ENCODE measurements around the gene MRPL37. TPM values are rescaled to one million over a fixed set of nuclear protein-coding genes. Genes with fewer than 3 reads are reported as not detected.
"Not testable (repeated sequence)": the region's sequence is repeated elsewhere in the genome, so short reads cannot be mapped to it uniquely, and the experiment has no call there.

MRPL37 gene
- total RNA-seq, 2 experiments from 2014 or later = 88.0 to 91.9 TPM

GRCh38 chr1:54225986-54226559 lies 26.1 kb downstream of the MRPL37 start:
- Mint-ChIP-seq H3K27ac (no peak overlapping the region), H3K27me3 (no peaks in the 10 kb centered on the region), H3K4me3 (no peak overlapping the region), H3K36me3 (ENCODE audit: low read depth) (peaks cover 54% of the 10 kb centered on the region), H3K4me1 (peaks cover 46% of the 10 kb centered on the region), H3K9me3 (no peaks in the 10 kb centered on the region)
- DNase-seq = no peak
- POLR2A ChIA-PET = interaction anchor here (4.0 kb wide), 1 partner anchor 26 kb away, joined by 21 read pairs; the partner anchor contains the start of genes CYB5RL and MRPL37
- CTCF ChIA-PET = interaction anchor here (0.7 kb wide), 1 partner anchor 62 kb away, joined by 3 read pairs; no protein-coding TSS in a partner anchor

DNA sequence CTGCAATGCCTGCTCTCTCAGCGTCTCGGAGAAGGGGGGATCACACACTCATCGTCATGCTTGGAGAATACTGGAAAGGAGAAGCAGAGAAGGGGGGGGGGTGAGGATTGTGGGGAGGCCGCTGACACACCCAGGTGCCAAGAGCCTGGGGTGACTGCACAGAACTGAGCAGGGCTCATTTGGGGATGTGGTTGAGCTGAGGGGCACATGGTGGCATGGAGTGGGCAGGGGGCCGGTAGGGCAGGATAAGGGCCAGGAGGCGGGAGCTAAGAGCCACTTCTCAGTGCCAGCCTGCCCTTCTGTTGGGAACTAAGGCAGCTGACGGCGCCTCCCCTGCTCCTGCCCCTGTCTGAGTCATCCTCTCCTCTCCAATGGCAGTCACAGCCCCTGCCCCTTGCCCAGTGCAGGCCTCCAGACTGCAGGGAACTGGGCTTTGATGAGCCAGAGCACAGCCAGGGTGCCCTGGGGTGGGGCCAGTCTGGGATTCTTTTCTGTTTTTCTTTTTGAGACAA lies 27.2 kb downstream of the MRPL37 start:
- H3K36me3 Mint-ChIP-seq (ENCODE audit: low read depth) = peaks cover 49% of the 10 kb centered on the region
- H3K27ac Mint-ChIP-seq = peak overlapping the region; percentile 35
- CTCF ChIA-PET = no interaction called here
- POLR2A ChIA-PET = interaction anchor here (1.6 to 4.0 kb wide), 2 partner anchors 24 to 27 kb away, joined by 4 to 21 read pairs; partner anchors contain the start of genes CYB5RL and MRPL37
- H3K4me3 Mint-ChIP-seq = no peak overlapping the region
- DNase-seq = no peak
- no peaks in the 10 kb centered on the region for H3K27me3 Mint-ChIP-seq
- H3K4me1 Mint-ChIP-seq = peaks cover 51% of the 10 kb centered on the region
- no peaks in the 10 kb centered on the region for H3K9me3 Mint-ChIP-seq

DNA sequence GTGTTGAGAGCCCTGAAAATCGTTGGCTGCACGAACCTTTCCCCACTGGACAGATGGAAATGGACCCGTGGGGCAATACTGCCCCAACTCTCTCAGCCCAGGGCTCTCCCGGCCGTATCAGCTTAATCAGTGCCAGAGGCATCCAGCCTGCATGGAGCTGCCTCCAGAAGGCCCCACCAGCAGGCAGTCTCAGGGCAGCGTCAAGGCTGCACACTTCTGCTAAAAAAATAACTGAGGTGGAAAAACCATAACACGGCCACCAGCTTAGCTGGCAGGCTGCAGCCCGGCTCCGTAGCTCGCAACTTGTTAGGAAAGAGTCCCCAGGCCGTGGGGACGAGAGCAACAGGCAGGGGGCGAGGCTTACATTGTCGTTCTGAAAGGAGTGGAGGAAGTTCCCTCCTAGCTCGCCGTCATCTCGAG lies 27.9 kb downstream of the MRPL37 start:
- no peaks in the 10 kb centered on the region for H3K27me3 Mint-ChIP-seq
- no peak overlapping the region for H3K4me3 Mint-ChIP-seq
- H3K9me3 Mint-ChIP-seq = no peaks in the 10 kb centered on the region
- H3K4me1 Mint-ChIP-seq = peaks cover 51% of the 10 kb centered on the region
- no peak for DNase-seq
- ChIA-PET CTCF (interaction anchor here (1.2 kb wide), 1 partner anchor 46 kb away, joined by 4 read pairs; no protein-coding TSS in a partner anchor), POLR2A (interaction anchor here (1.6 to 4.0 kb wide), 3 partner anchors 25 to 174 kb away, joined by 4 to 21 read pairs (median 4); partner anchors contain the start of genes CYB5RL, MRPL37, TCEANC2 and TMEM59)
- peaks cover 46% of the 10 kb centered on the region for H3K36me3 Mint-ChIP-seq (ENCODE audit: low read depth)
- H3K27ac Mint-ChIP-seq = peak overlapping the region; percentile 8

GRCh38 chr1:54228638-54229079 lies 28.7 kb downstream of the MRPL37 start:
- Mint-ChIP-seq H3K9me3 (no peaks in the 10 kb centered on the region), H3K4me1 (peaks cover 51% of the 10 kb centered on the region), H3K4me3 (no peak overlapping the region), H3K36me3 (ENCODE audit: low read depth) (peaks cover 45% of the 10 kb centered on the region), H3K27me3 (no peaks in the 10 kb centered on the region), H3K27ac (no peak overlapping the region)
- CTCF ChIA-PET = interaction anchor here (1.2 kb wide), 1 partner anchor 47 kb away, joined by 4 read pairs; no protein-coding TSS in a partner anchor
- DNase-seq = no peak
- POLR2A ChIA-PET = interaction anchor here (0.9 to 4.0 kb wide), 5 partner anchors 26 to 175 kb away, joined by 3 to 21 read pairs (median 4); partner anchors contain the start of genes CYB5RL, MRPL37, TCEANC2 and TMEM59

- Mint-ChIP-seq H3K9me3 (no peaks in the 10 kb centered on the region), H3K36me3 (ENCODE audit: low read depth) (peaks cover 42% of the 10 kb centered on the region), H3K4me3 (peak overlapping the region; percentile 73), H3K27me3 (no peaks in the 10 kb centered on the region), H3K27ac (peak overlapping the region; percentile 75), H3K4me1 (peaks cover 53% of the 10 kb centered on the region)
- POLR2A ChIA-PET = interaction anchor here (1.1 to 4.0 kb wide), 5 partner anchors 29 to 251 kb away, joined by 3 to 21 read pairs (median 4); partner anchors contain the start of genes CYB5RL, MRPL37, TCEANC2 and TMEM59
- peak; percentile 66 for DNase-seq
- CTCF ChIA-PET = interaction anchor here (0.8 to 1.1 kb wide), 2 partner anchors 30 to 260 kb away, joined by 3 to 6 read pairs; partner anchors contain the start of genes CYB5RL and MRPL37
Observed at GRCh38 chr1:54229281-54229891, 29.4 kb downstream of the MRPL37 start.

- peaks cover 55% of the 10 kb centered on the region for H3K4me1 Mint-ChIP-seq
- H3K36me3 Mint-ChIP-seq (ENCODE audit: low read depth) = peaks cover 35% of the 10 kb centered on the region
- DNase-seq = peak; percentile 46
- POLR2A ChIA-PET = interaction anchor here (1.1 to 3.2 kb wide), 3 partner anchors 12 to 250 kb away, joined by 3 to 19 read pairs (median 4); no protein-coding TSS in a partner anchor
- H3K9me3 Mint-ChIP-seq = no peaks in the 10 kb centered on the region
- CTCF ChIA-PET = interaction anchor here (0.6 to 1.3 kb wide), 2 partner anchors 30 to 452 kb away, joined by 3 to 4 read pairs; no protein-coding TSS in a partner anchor
- no peaks in the 10 kb centered on the region for H3K27me3 Mint-ChIP-seq
- H3K27ac Mint-ChIP-seq = peak overlapping the region; percentile 58
- H3K4me3 Mint-ChIP-seq = peak overlapping the region; percentile 58
Observed at GRCh38 chr1:54230507-54231339, 30.8 kb downstream of the MRPL37 start.

- H3K27ac Mint-ChIP-seq, H3K27me3 Mint-ChIP-seq, H3K4me3 Mint-ChIP-seq, POLR2A ChIA-PET, DNase-seq, CTCF ChIA-PET, H3K9me3 Mint-ChIP-seq: not testable (repeated sequence)
- Mint-ChIP-seq H3K4me1 (peaks cover 39% of the 10 kb centered on the region), H3K36me3 (ENCODE audit: low read depth) (peaks cover 29% of the 10 kb centered on the region)
Observed at GRCh38 chr1:54233196-54233595, 33.2 kb downstream of the MRPL37 start.

- no peaks in the 10 kb centered on the region for H3K27me3 Mint-ChIP-seq
- ChIA-PET CTCF (no interaction called here), POLR2A (no interaction called here)
- H3K4me3 Mint-ChIP-seq = no peak overlapping the region
- H3K27ac Mint-ChIP-seq = no peak overlapping the region
- no peak for DNase-seq
- peaks cover 29% of the 10 kb centered on the region for H3K36me3 Mint-ChIP-seq (ENCODE audit: low read depth)
- H3K4me1 Mint-ChIP-seq = peaks cover 30% of the 10 kb centered on the region
- H3K9me3 Mint-ChIP-seq = no peaks in the 10 kb centered on the region
Observed at GRCh38 chr1:54234284-54234683, 34.3 kb downstream of the MRPL37 start.

DNA sequence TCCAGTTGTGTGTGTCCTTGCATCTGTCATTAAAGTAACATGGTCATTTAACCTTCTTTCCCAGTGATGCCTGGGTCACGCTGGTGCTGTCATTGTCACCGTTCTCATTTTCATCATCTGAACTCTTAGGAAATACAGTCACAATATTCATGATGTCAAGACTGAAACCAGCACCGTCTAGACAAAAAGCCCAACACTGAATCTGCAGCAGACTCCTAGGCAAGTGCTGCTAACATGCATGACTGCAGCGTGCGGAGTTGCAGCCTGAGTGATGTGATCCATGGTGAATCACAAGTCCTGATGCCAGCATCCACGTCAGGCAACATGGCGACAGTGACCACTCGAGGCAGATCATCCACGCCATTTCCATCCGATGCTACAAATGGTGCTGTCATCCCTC lies 37.6 kb downstream of the MRPL37 start:
- Mint-ChIP-seq H3K4me3 (no peak overlapping the region), H3K27me3 (no peaks in the 10 kb centered on the region), H3K36me3 (ENCODE audit: low read depth) (peaks cover 17% of the 10 kb centered on the region), H3K9me3 (no peaks in the 10 kb centered on the region), H3K4me1 (peaks cover 8% of the 10 kb centered on the region), H3K27ac (no peak overlapping the region)
- no peak for DNase-seq
- ChIA-PET CTCF (no interaction called here), POLR2A (no interaction called here)

GRCh38 chr1:54238353-54239034 lies 38.5 kb downstream of the MRPL37 start:
- POLR2A ChIA-PET = no interaction called here
- no peaks in the 10 kb centered on the region for H3K9me3 Mint-ChIP-seq
- DNase-seq = no peak
- peaks cover 20% of the 10 kb centered on the region for H3K36me3 Mint-ChIP-seq (ENCODE audit: low read depth)
- H3K4me3 Mint-ChIP-seq = no peak overlapping the region
- CTCF ChIA-PET = no interaction called here
- H3K27me3 Mint-ChIP-seq = no peaks in the 10 kb centered on the region
- peaks cover 8% of the 10 kb centered on the region for H3K4me1 Mint-ChIP-seq
- H3K27ac Mint-ChIP-seq = no peak overlapping the region

GRCh38 chr1:54239035-54239383 lies 39.0 kb downstream of the MRPL37 start:
- H3K4me1 Mint-ChIP-seq = peaks cover 8% of the 10 kb centered on the region
- no peak for DNase-seq
- CTCF ChIA-PET = no interaction called here
- no peak overlapping the region for H3K4me3 Mint-ChIP-seq
- no peak overlapping the region for H3K27ac Mint-ChIP-seq
- no peaks in the 10 kb centered on the region for H3K27me3 Mint-ChIP-seq
- H3K36me3 Mint-ChIP-seq (ENCODE audit: low read depth) = peaks cover 20% of the 10 kb centered on the region
- H3K9me3 Mint-ChIP-seq = no peaks in the 10 kb centered on the region
- POLR2A ChIA-PET = no interaction called here

DNA sequence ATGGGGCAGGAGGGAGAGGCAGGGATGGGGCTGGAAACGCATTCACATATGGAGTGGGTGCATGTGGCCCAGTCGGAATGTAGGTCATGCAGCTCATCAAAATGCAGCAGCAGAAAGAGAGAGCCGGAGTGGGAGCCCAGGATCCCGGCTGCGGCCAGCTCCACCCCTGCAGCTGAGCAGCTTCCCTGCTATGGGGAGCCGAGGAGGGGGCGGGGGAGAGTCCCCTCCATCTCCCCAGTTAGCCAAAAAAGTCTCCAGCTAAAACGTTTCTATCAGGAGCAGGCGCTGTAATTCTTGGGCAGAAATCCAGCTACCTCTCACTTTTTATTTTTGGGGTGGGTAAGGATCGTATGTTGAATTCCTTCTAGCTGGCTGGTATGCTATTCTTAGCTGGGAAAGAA lies 39.7 kb downstream of the MRPL37 start:
- no peaks in the 10 kb centered on the region for H3K27me3 Mint-ChIP-seq
- H3K27ac Mint-ChIP-seq = no peak overlapping the region

More for the DNA sequence above, 39.7 kb downstream of the MRPL37 start:
- H3K4me1 Mint-ChIP-seq = peaks cover 4% of the 10 kb centered on the region
- ChIA-PET POLR2A (no interaction called here), CTCF (no interaction called here)
- peaks cover 17% of the 10 kb centered on the region for H3K36me3 Mint-ChIP-seq (ENCODE audit: low read depth)
- H3K4me3 Mint-ChIP-seq = no peak overlapping the region
- no peaks in the 10 kb centered on the region for H3K9me3 Mint-ChIP-seq
- no peak for DNase-seq

Measured in activated CD4-positive, alpha-beta memory T cell treated with anti-CD3 and anti-CD28 coated beads, Interleukin-2, amount 10 ng/mL, durations not matched to agents 7 days and 5 days (primary cell).